IMR-90 (cell line): ENCODE data around the gene PHF19. TPM values are rescaled to one million over a fixed set of nuclear protein-coding genes. Genes with fewer than 3 reads are reported as not detected.

Experiments
- ATAC-seq: fragments of 200-7000 bp; cut with Tn5 transposase; 2 replicates; pipeline ENCODE4 v1.9.1; 2020; ENCODE audit warnings: low read depth, mild to moderate bottlenecking, moderate library complexity
- BruUV-seq: library from RNA; stranded (reverse); fragments of 400-500 nt; replicated peaks from 2 replicates; lab custom pipeline; 2021; lab: Mats Ljungman, UMichigan
- CTCF ChIA-PET: fragments of 300-600 bp; formaldehyde crosslinking; extraction: SDS; loops from one replicate; lab custom pipeline; 2021; ENCODE audit warnings: antibody characterized with exemption; lab: Yijun Ruan, JAX
- POLR2A ChIA-PET: fragments of 300-600 bp; sonication (Branson Sonifier 250); formaldehyde crosslinking; loops from one replicate; lab custom pipeline; 2022; ENCODE audit warnings: antibody characterized with exemption; ENCODE audit not compliant: unreplicated experiment; lab: Charles Lee
- DNase-seq: peaks from one replicate; pipeline ENCODE4 v3.0.0; 2013
- H2AFZ ChIP-seq: replicated peaks from 2 replicates; pipeline ENCODE3; 2013; ENCODE audit warnings: low read length, mild to moderate bottlenecking; ENCODE audit not compliant: poor library complexity
- H2AK5ac ChIP-seq: 2 replicates; pipeline ENCODE4 v1.6.1; 2013; ENCODE audit warnings: low read depth, low read length, inconsistent platforms
- H2AK9ac ChIP-seq: replicated peaks from 2 replicates; pipeline ENCODE3; 2013; ENCODE audit warnings: mild to moderate bottlenecking, low read depth, low read length, moderate library complexity; ENCODE audit not compliant: poor library complexity
- H2BK120ac ChIP-seq: 2 replicates; pipeline ENCODE4 v1.6.1; 2013; ENCODE audit warnings: low read depth, low read length, inconsistent platforms
- H2BK15ac ChIP-seq: 3 replicates; pipeline ENCODE4 v1.6.1; 2013; ENCODE audit warnings: low read depth, low read length, inconsistent platforms
- H2BK20ac ChIP-seq: 2 replicates; pipeline ENCODE4 v1.6.1; 2013; ENCODE audit warnings: low read depth, mild to moderate bottlenecking, inconsistent platforms, low read length, moderate library complexity
- H2BK5ac ChIP-seq: 2 replicates; pipeline ENCODE4 v1.6.1; 2013; ENCODE audit warnings: mild to moderate bottlenecking, low read depth, low read length, inconsistent platforms; ENCODE audit not compliant: poor library complexity, severe bottlenecking
- H3K14ac ChIP-seq: replicated peaks from 2 replicates; pipeline ENCODE4 v1.6.1; 2013; ENCODE audit warnings: low read depth, low read length, inconsistent platforms
- H3K18ac ChIP-seq: 2 replicates; pipeline ENCODE4 v1.6.1; 2013; ENCODE audit warnings: low read depth, low read length, control low read depth
- H3K23ac ChIP-seq: 2 replicates; pipeline ENCODE4 v1.6.1; 2013; ENCODE audit warnings: low read depth, low read length, inconsistent platforms
- H3K27ac ChIP-seq: 2 replicates; pipeline ENCODE4 v1.5.1; 2013; ENCODE audit warnings: mild to moderate bottlenecking, control low read depth, low read length; ENCODE audit not compliant: insufficient read depth
- H3K27me3 ChIP-seq: 2 replicates; pipeline ENCODE4 v1.6.1; 2013; ENCODE audit warnings: low read length; ENCODE audit not compliant: control insufficient read depth, insufficient read depth
- H3K36me3 ChIP-seq: 2 replicates; pipeline ENCODE4 v1.6.1; 2013; ENCODE audit warnings: low read length, mixed read lengths; ENCODE audit not compliant: control insufficient read depth, insufficient read depth
- H3K4ac ChIP-seq: 2 replicates; pipeline ENCODE4 v1.6.1; 2013; ENCODE audit warnings: low read depth, low read length, inconsistent platforms
- H3K4me1 ChIP-seq: 2 replicates; pipeline ENCODE4 v1.6.1; 2013; ENCODE audit warnings: low read length, mixed read lengths; ENCODE audit not compliant: control insufficient read depth, insufficient read depth
- H3K4me2 ChIP-seq: 2 replicates; pipeline ENCODE4 v1.6.1; 2013; ENCODE audit warnings: low read depth, mild to moderate bottlenecking, control low read depth, low read length, moderate library complexity
- H3K4me3 ChIP-seq: 2 replicates; pipeline ENCODE4 v1.5.1; 2013; ENCODE audit warnings: low read depth, mild to moderate bottlenecking, control low read depth, low read length, moderate library complexity; ENCODE audit not compliant: insufficient read depth
- H3K56ac ChIP-seq: 2 replicates; pipeline ENCODE4 v1.6.1; 2013; ENCODE audit warnings: low read length, inconsistent platforms; ENCODE audit not compliant: insufficient read depth; ENCODE audit errors: extremely low read depth
- H3K79me1 ChIP-seq, 2 experiments: 2 replicates each; pipeline ENCODE4 v1.6.1; 2013; ENCODE audit warnings: low read length in 2 of 2, inconsistent platforms in 1 of 2, low read depth in 1 of 2
- H3K9ac ChIP-seq: 2 replicates; pipeline ENCODE4 v1.6.1; 2013; ENCODE audit warnings: low read depth, low read length, control low read depth
- H3K9me1 ChIP-seq: 2 replicates; pipeline ENCODE4 v1.6.1; 2013; ENCODE audit warnings: low read length, inconsistent platforms; ENCODE audit not compliant: insufficient read depth
- H3K9me3 ChIP-seq: 2 replicates; pipeline ENCODE4 v1.6.1; 2013; ENCODE audit warnings: low read length; ENCODE audit not compliant: control insufficient read depth, insufficient read depth
- H4K20me1 ChIP-seq: 2 replicates; pipeline ENCODE4 v1.6.1; 2013; ENCODE audit warnings: low read length, inconsistent platforms; ENCODE audit not compliant: insufficient read depth
- H4K5ac ChIP-seq: 2 replicates; pipeline ENCODE4 v1.6.1; 2013; ENCODE audit warnings: mild to moderate bottlenecking, low read depth, low read length, control low read depth
- H4K8ac ChIP-seq, 2 experiments: 2 replicates each; pipeline ENCODE4 v1.6.1; 2013; ENCODE audit warnings: low read depth in 2 of 2, low read length in 2 of 2, control low read depth in 1 of 2, inconsistent platforms in 1 of 2
- H4K91ac ChIP-seq: 2 replicates; pipeline ENCODE4 v1.6.1; 2013; ENCODE audit warnings: low read depth, low read length, inconsistent platforms; ENCODE audit not compliant: insufficient read depth
- BHLHE40 ChIP-seq: fragments of 150-350 bp; IDR thresholded peaks from 2 replicates; pipeline ENCODE4 v1.6.1; 2016; ENCODE audit warnings: mild to moderate bottlenecking, low read depth, low read length
- CEBPB ChIP-seq: IDR thresholded peaks from 2 replicates; pipeline ENCODE4 v1.6.1; 2012; ENCODE audit warnings: low read depth, low read length, improper control_type of control experiment
- CTCF ChIP-seq: conservative IDR thresholded peaks from 2 replicates; pipeline ENCODE4 v1.5.1; 2012; ENCODE audit warnings: mild to moderate bottlenecking, low read depth, low read length, improper control_type of control experiment
- ELK1 ChIP-seq: fragments of 150-350 bp; IDR thresholded peaks from 2 replicates; pipeline ENCODE4 v1.6.1; 2016; ENCODE audit warnings: low read depth, mild to moderate bottlenecking, low read length, moderate library complexity, borderline replicate concordance
- FOS ChIP-seq: fragments of 150-350 bp; IDR thresholded peaks from 2 replicates; pipeline ENCODE4 v1.6.1; 2016; ENCODE audit warnings: low read depth, low read length
- MAFK ChIP-seq: IDR thresholded peaks from 2 replicates; pipeline ENCODE4 v1.6.1; 2012; ENCODE audit warnings: low read depth, low read length, improper control_type of control experiment
- MAZ ChIP-seq: IDR thresholded peaks from 2 replicates; pipeline ENCODE4 v1.6.1; 2012; ENCODE audit warnings: low read depth, mild to moderate bottlenecking, low read length, improper control_type of control experiment, moderate library complexity, borderline replicate concordance
- MXI1 ChIP-seq: IDR thresholded peaks from 2 replicates; pipeline ENCODE4 v1.6.1; 2012; ENCODE audit warnings: low read depth, mild to moderate bottlenecking, low read length, moderate library complexity, borderline replicate concordance
- NFE2L2 ChIP-seq: fragments of 150-350 bp; IDR thresholded peaks from 2 replicates; pipeline ENCODE4 v1.6.1; 2016; ENCODE audit warnings: low read depth, mild to moderate bottlenecking, low read length
- POLR2A ChIP-seq: IDR thresholded peaks from 2 replicates; pipeline ENCODE4 v1.6.1; 2012; ENCODE audit warnings: mild to moderate bottlenecking, low read depth, low read length
- RAD21 ChIP-seq: IDR thresholded peaks from 2 replicates; pipeline ENCODE4 v1.6.1; 2012; ENCODE audit warnings: low read length, improper control_type of control experiment
- RFX5 ChIP-seq: IDR thresholded peaks from 2 replicates; pipeline ENCODE4 v1.8.0; 2012; ENCODE audit warnings: low read depth, mild to moderate bottlenecking, low read length, moderate library complexity
- WGBS, 2 experiments: methylation state at CpG; one replicate each; pipeline versions ENCODE4 v1.1.5 to v1.1.7; 2013; ENCODE audit warnings: missing lambda C conversion rate in 2 of 2; ENCODE audit not compliant: insufficient read length in 1 of 2; ENCODE audit errors: extremely low coverage in 2 of 2; 5-methylcytosine and 5-hydroxymethylcytosine counted together
- dilution Hi-C: fragments of 300-500 bp; cut with HindIII; formaldehyde crosslinking; loops from one replicate; pipeline ENCODE4 v1.14.3; 2018; ENCODE audit warnings: low sequenced_read_pairs; ENCODE audit not compliant: unreplicated experiment
- in situ Hi-C: fragments of 300-500 bp; cut with MboI; formaldehyde crosslinking; loops from 3 replicates; pipeline ENCODE4 v1.14.3; 2019; ENCODE audit warnings: low sequenced_read_pairs, inconsistent platforms, mixed read lengths
- intact Hi-C: fragments of 100-400 bp; cut with micrococcal nuclease; formaldehyde crosslinking; loops from 2 replicates; pipeline ENCODE4 v1.10.0; 2022
- polyA plus RNA-seq, 3 experiments: library from polyadenylated mRNA; depleted of rRNA; stranded (reverse); fragments of >200 nt; gene quantifications; 2 replicates each; pipeline ENCODE4 v1.2.3, GENCODE V29; 2012; ENCODE audit warnings: low replicate concordance in 1 of 3
- total RNA-seq: library from RNA; depleted of rRNA; stranded (reverse); fragments of >200 nt; gene quantifications from 2 replicates; pipeline ENCODE4 v1.2.3, GENCODE V29; 2012

PHF19 gene
- total and polyA plus RNA-seq, 2 of the 4 experiments (the other 2 are of a cell fraction): 37.6 to 55.6 TPM

- H3K4ac ChIP-seq: no peak overlapping the region
- no peak overlapping the region for H2AK5ac ChIP-seq
- peaks cover 42% of the 10 kb centered on the region for H3K36me3 ChIP-seq
- no peak overlapping the region for H3K56ac ChIP-seq
- no peak overlapping the region for H4K5ac ChIP-seq
- H3K14ac ChIP-seq: no peak overlapping the region
- ChIA-PET POLR2A (interaction anchor here (0.6 kb wide), 1 partner anchor 9 kb away, joined by 4 read pairs; no protein-coding TSS in a partner anchor), CTCF (no interaction called here)
- H3K23ac ChIP-seq: no peak overlapping the region
- H2BK15ac ChIP-seq: no peak overlapping the region
- ATAC-seq: no peak
- H4K8ac ChIP-seq: no peak overlapping the region
- H3K9me1 ChIP-seq: no peaks in the 10 kb centered on the region
- H3K4me2 ChIP-seq: no peak overlapping the region
- H4K20me1 ChIP-seq: no peaks in the 10 kb centered on the region
- in situ Hi-C loops (no loop called here), dilution Hi-C loops (no loop called here), intact Hi-C loops (no loop called here)
- H4K91ac ChIP-seq: no peak overlapping the region
- no peak overlapping the region for H3K27ac ChIP-seq
- H3K9ac ChIP-seq: no peak overlapping the region
- H2BK20ac ChIP-seq: no peak overlapping the region
- no peak overlapping the region for H2BK120ac ChIP-seq
- no peak for TF ChIP-seq FOS
- TF ChIP-seq RAD21: no peak
- no peak for TF ChIP-seq BHLHE40
- TF ChIP-seq CTCF: no peak
- no peak for TF ChIP-seq RFX5
- TF ChIP-seq NFE2L2: no peak
- no peak for TF ChIP-seq MXI1
- no peak for TF ChIP-seq POLR2A
- no peak for TF ChIP-seq MAFK
- TF ChIP-seq ELK1: no peak
- TF ChIP-seq CEBPB: no peak
- no peak for TF ChIP-seq MAZ
- H3K4me3 ChIP-seq: no peak overlapping the region
- H2AK9ac ChIP-seq: no peak overlapping the region
- H2BK5ac ChIP-seq: no peak overlapping the region
- 0 out of 4 replicates have a peak, but pooled peaks cover 0 to 4% of the 10 kb centered on the region in 2 experiments for H3K79me1 ChIP-seq
- DNase-seq: no peak
- no TSS peak for BruUV-seq
- H2AFZ ChIP-seq: no peak overlapping the region
- H3K27me3 ChIP-seq: no peaks in the 10 kb centered on the region
- H3K9me3 ChIP-seq: no peaks in the 10 kb centered on the region
- no peak overlapping the region for H3K18ac ChIP-seq
- H3K4me1 ChIP-seq: no peaks in the 10 kb centered on the region
- WGBS, 2 experiments: 100% methylated on average over 2 of the region's 6 CpGs; no CpG with 5 or more reads in 1 of the 2 experiments
Observed at GRCh38 chr9:120859361-120859760, 17.6 kb downstream of the PHF19 start.
